GM23338 (cell line): ENCODE measurements around the gene IGF2BP2.
A peak's percentile ranks its signal among the peaks of the same experiment; 100 is the strongest.

Experiments used
- EZH2 ChIP-seq: fragments of 200-600 bp; sonication (generic); IDR thresholded peaks from one replicate; pipeline ENCODE4 v1.8.0; 2017; ENCODE audit warnings: antibody characterized with exemption, mild to moderate bottlenecking, low read depth; ENCODE audit not compliant: unreplicated experiment
- EZH2phosphoT487 ChIP-seq: fragments of 200-600 bp; sonication (generic); IDR thresholded peaks from one replicate; pipeline ENCODE4 v1.8.1; 2018; ENCODE audit warnings: antibody characterized with exemption; ENCODE audit not compliant: unreplicated experiment
- POLR2AphosphoS5 ChIP-seq: IDR thresholded peaks from 2 replicates; pipeline ENCODE4 v1.6.1; 2016; ENCODE audit warnings: antibody characterized with exemption, low read depth
- TF ChIP-seq, protein P1 (sequence below), 2 experiments: fragments of 200-600 bp in 1 of 2; sonication (generic) in 1 of 2; conservative IDR thresholded peaks; 2 replicates each; pipeline versions ENCODE4 v1.5.1 to v1.6.1; 2016 to 2017; ENCODE audit warnings: antibody characterized with exemption in 2 of 2, low read depth in 2 of 2, mild to moderate bottlenecking in 2 of 2, moderate library complexity in 1 of 2
- TF ChIP-seq, protein P2 (sequence below): IDR thresholded peaks from one replicate; pipeline ENCODE4 v1.6.1; 2018; ENCODE audit warnings: antibody characterized with exemption; ENCODE audit not compliant: unreplicated experiment

DNA sequence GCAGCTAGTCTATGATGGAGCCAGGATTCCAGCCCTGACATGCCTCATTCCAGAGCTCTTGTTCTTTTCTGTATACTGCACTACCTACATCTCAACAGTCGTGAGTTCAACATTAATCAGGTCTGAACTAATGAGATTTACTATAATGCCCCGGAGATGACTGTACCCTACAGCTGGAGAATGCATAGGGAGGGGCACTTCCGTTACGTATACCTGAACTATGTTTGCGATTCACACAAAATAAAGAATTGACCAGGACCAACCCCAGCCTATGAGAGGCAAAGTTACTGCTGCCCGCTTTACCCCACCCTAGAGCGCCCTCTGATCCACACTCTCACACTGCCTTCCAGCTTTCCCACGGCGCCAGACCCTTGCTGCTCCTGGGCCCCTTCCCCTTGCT lies 97.0 kb downstream of the IGF2BP2 start:
- TF ChIP-seq, protein P1, sequence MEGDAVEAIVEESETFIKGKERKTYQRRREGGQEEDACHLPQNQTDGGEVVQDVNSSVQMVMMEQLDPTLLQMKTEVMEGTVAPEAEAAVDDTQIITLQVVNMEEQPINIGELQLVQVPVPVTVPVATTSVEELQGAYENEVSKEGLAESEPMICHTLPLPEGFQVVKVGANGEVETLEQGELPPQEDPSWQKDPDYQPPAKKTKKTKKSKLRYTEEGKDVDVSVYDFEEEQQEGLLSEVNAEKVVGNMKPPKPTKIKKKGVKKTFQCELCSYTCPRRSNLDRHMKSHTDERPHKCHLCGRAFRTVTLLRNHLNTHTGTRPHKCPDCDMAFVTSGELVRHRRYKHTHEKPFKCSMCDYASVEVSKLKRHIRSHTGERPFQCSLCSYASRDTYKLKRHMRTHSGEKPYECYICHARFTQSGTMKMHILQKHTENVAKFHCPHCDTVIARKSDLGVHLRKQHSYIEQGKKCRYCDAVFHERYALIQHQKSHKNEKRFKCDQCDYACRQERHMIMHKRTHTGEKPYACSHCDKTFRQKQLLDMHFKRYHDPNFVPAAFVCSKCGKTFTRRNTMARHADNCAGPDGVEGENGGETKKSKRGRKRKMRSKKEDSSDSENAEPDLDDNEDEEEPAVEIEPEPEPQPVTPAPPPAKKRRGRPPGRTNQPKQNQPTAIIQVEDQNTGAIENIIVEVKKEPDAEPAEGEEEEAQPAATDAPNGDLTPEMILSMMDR (conservative IDR thresholded peaks at IDR 0.05; ENCODE audit: low read depth in 2 of 2), result peak in 1 of 2 experiments; percentile 11; a peak in 1 of 4 replicates
- TF ChIP-seq, protein P2, sequence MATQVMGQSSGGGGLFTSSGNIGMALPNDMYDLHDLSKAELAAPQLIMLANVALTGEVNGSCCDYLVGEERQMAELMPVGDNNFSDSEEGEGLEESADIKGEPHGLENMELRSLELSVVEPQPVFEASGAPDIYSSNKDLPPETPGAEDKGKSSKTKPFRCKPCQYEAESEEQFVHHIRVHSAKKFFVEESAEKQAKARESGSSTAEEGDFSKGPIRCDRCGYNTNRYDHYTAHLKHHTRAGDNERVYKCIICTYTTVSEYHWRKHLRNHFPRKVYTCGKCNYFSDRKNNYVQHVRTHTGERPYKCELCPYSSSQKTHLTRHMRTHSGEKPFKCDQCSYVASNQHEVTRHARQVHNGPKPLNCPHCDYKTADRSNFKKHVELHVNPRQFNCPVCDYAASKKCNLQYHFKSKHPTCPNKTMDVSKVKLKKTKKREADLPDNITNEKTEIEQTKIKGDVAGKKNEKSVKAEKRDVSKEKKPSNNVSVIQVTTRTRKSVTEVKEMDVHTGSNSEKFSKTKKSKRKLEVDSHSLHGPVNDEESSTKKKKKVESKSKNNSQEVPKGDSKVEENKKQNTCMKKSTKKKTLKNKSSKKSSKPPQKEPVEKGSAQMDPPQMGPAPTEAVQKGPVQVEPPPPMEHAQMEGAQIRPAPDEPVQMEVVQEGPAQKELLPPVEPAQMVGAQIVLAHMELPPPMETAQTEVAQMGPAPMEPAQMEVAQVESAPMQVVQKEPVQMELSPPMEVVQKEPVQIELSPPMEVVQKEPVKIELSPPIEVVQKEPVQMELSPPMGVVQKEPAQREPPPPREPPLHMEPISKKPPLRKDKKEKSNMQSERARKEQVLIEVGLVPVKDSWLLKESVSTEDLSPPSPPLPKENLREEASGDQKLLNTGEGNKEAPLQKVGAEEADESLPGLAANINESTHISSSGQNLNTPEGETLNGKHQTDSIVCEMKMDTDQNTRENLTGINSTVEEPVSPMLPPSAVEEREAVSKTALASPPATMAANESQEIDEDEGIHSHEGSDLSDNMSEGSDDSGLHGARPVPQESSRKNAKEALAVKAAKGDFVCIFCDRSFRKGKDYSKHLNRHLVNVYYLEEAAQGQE, result no peak
- TF ChIP-seq EZH2, result no peak
- no peak for TF ChIP-seq POLR2AphosphoS5
- no peak for TF ChIP-seq EZH2phosphoT487
